Measurements from ENCODE around the gene PDC.
"Not testable (repeated sequence)": the region's sequence is repeated elsewhere in the genome, so short reads cannot be mapped to it uniquely, and the experiment has no call there.

PDC gene

DNA sequence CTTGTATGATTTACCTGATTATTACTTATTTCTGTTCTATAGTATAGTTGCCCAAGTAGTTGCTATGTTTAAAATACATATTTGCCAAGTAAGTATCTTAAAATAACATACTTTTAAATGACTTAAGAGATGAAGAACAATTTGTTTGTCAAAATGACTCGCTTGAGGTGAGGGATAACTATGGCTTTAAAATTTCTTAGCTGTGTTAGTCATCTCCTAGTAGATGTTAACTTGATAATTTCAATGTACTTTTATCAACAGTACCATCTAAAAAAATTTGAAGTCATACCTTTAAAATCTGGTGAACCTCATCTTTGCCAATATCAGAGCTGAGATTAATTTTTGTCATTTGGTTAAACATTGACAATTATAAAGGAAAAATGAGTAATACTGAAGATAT is 47.6 kb downstream of the PDC start:
- no peak for DNase-seq (ENCODE audit: extremely low spot score, insufficient read length, low read depth)
- no peak for FAIRE-seq

- peak; percentile 18 for FAIRE-seq
- no peak for DNase-seq (ENCODE audit: extremely low spot score, insufficient read length, low read depth)
These were observed 51.8 kb downstream of the PDC start for GRCh38 chr1:186409091-186409490.

GRCh38 chr1:186404454-186405051 is 56.4 kb downstream of the PDC start:
- FAIRE-seq = peak; percentile 73
- DNase-seq (ENCODE audit: extremely low spot score, insufficient read length, low read depth) = no peak

DNA sequence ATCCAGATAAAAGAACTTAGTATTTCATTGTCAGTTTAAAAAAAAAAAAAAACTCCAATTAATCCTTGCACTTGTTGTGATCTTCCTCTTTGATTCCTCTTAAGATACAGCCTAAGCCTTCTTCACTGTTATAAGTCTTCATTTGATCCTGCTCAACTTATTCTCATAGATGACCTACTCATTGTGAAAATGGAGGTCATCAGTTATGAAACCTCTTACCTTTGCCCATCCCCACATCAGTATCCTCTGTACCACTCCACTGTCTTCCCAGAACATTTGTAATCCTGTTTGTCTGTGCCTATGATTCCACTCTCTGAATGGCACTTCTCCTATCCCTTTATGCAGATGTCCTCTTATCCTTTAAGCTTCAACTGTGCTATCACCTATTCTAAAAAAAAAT is 57.3 kb downstream of the PDC start:
- FAIRE-seq = no peak
- no peak for DNase-seq (ENCODE audit: extremely low spot score, insufficient read length, low read depth)

- FAIRE-seq = not testable (repeated sequence)
These were observed 59.5 kb downstream of the PDC start for GRCh38 chr1:186401446-186401845.

More at GRCh38 chr1:186401446-186401845, 59.5 kb downstream of the PDC start:
- DNase-seq (ENCODE audit: extremely low spot score, insufficient read length, low read depth) = not testable (repeated sequence)

Data from GM18507 (cell line).